ENCODE data around the gene XPO4.
A peak's percentile ranks its signal among the peaks of the same experiment; 100 is the strongest.
"Not testable (repeated sequence)": the region's sequence is repeated elsewhere in the genome, so short reads cannot be mapped to it uniquely, and the experiment has no call there.

XPO4 gene

GRCh38 chr13:20902438-20903163 lies at the start of gene XPO4:
Gene XPO4, minus strand, starts transcription at chr13:20902746. Its CDS starts 8 bp downstream, at chr13:20902738.
- DNase-seq (ENCODE audit: low read depth in 2 of 2), result peak; percentile 49 to 63

GRCh38 chr13:20948001-20948400 lies 45.5 kb upstream of the XPO4 start:
- DNase-seq (ENCODE audit: low read depth in 2 of 2), result not testable (repeated sequence)

GRCh38 chr13:20945952-20946383 lies 43.4 kb upstream of the XPO4 start:
- no peak for DNase-seq (ENCODE audit: low read depth in 2 of 2)

GRCh38 chr13:20942938-20943559 lies 40.5 kb upstream of the XPO4 start:
- no peak for DNase-seq (ENCODE audit: low read depth in 2 of 2)

GRCh38 chr13:20940511-20940910 lies 38.0 kb upstream of the XPO4 start:
- not testable (repeated sequence) for DNase-seq (ENCODE audit: low read depth in 2 of 2)

GRCh38 chr13:20940083-20940482 lies 37.5 kb upstream of the XPO4 start:
- DNase-seq (ENCODE audit: low read depth in 2 of 2), result no peak

- no peak for DNase-seq (ENCODE audit: low read depth in 2 of 2)
Measured at GRCh38 chr13:20939662-20940061, 37.1 kb upstream of the XPO4 start.

- DNase-seq (ENCODE audit: low read depth in 2 of 2), result no peak
Measured at GRCh38 chr13:20938302-20938701, 35.8 kb upstream of the XPO4 start.

- no peak for DNase-seq (ENCODE audit: low read depth in 2 of 2)
Measured at GRCh38 chr13:20927596-20928257, 25.2 kb upstream of the XPO4 start.

- DNase-seq (ENCODE audit: low read depth in 2 of 2), result not testable (repeated sequence)
Measured at GRCh38 chr13:20925395-20925790, 22.8 kb upstream of the XPO4 start.

- peak; percentile 7 to 44 for DNase-seq (ENCODE audit: low read depth in 2 of 2)
Measured at GRCh38 chr13:20924758-20925394, 22.3 kb upstream of the XPO4 start.

- no peak for DNase-seq (ENCODE audit: low read depth in 2 of 2)
Measured at GRCh38 chr13:20923272-20923671, 20.7 kb upstream of the XPO4 start.

- no peak for DNase-seq (ENCODE audit: low read depth in 2 of 2)
Measured at GRCh38 chr13:20921572-20921971, 19.0 kb upstream of the XPO4 start.

GRCh38 chr13:20915676-20916075 lies 13.1 kb upstream of the XPO4 start:
- not testable (repeated sequence) for DNase-seq (ENCODE audit: low read depth in 2 of 2)

- DNase-seq (ENCODE audit: low read depth in 2 of 2), result no peak
Measured at GRCh38 chr13:20911037-20911436, 8.5 kb upstream of the XPO4 start.

- no peak for DNase-seq (ENCODE audit: low read depth in 2 of 2)
Measured at GRCh38 chr13:20908714-20909497, 6.4 kb upstream of the XPO4 start.

GRCh38 chr13:20904908-20905307 lies 2.4 kb upstream of the XPO4 start:
- DNase-seq (ENCODE audit: low read depth in 2 of 2), result no peak

GRCh38 chr13:20903164-20903475 lies 574 bp upstream of the XPO4 start:
- DNase-seq (ENCODE audit: low read depth in 2 of 2), result no peak

- DNase-seq (ENCODE audit: low read depth in 2 of 2), result no peak
Measured at GRCh38 chr13:20901668-20902437, 693 bp downstream of the XPO4 start.

- DNase-seq (ENCODE audit: low read depth in 2 of 2), result no peak
Measured at GRCh38 chr13:20894245-20894644, 8.3 kb downstream of the XPO4 start.

GRCh38 chr13:20891768-20892167 lies 10.8 kb downstream of the XPO4 start:
- DNase-seq (ENCODE audit: low read depth in 2 of 2), result no peak

All from stimulated activated CD8-positive, alpha-beta memory T cell treated with anti-CD3 and anti-CD28 coated beads, Interleukin-15, amount 100 ng/mL, for 4 hours (primary cell).